ENCODE measurements around the gene ATRX.
"Not testable (repeated sequence)": the region's sequence is repeated elsewhere in the genome, so short reads cannot be mapped to it uniquely, and the experiment has no call there.

- TF ChIP-seq POLR2A, CTCF (IDR thresholded peaks at IDR 0.05): not testable (repeated sequence)
Measured at GRCh38 chrX:77821989-77822388, 36.0 kb upstream of the ATRX start.
